ENCODE results near the gene OAS3.
"Not testable (repeated sequence)": the region's sequence is repeated elsewhere in the genome, so short reads cannot be mapped to it uniquely, and the experiment has no call there.

The OAS3 gene

DNA sequence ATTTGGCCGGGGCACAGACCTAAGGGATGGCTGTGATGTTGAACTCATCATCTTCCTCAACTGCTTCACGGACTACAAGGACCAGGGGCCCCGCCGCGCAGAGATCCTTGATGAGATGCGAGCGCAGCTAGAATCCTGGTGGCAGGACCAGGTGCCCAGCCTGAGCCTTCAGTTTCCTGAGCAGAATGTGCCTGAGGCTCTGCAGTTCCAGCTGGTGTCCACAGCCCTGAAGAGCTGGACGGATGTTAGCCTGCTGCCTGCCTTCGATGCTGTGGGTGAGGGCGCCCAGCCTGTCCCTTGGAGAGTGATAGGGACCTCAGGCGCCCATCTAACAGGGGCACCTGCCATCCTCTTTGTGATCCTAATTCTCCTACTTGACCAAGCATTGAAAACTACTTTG lies 12.4 kb downstream of the OAS3 start:
- ATAC-seq: no peak; the same call in 2 of the 3 replicates
- no peak for TF ChIP-seq ARNTL (CRISPR knock-in tag; IDR thresholded peaks at IDR 0.05; ENCODE audit: borderline replicate concordance, low read depth)
- no peak for TF ChIP-seq ESRRG (CRISPR knock-in tag; IDR thresholded peaks at IDR 0.05)
- TF ChIP-seq, protein P1, sequence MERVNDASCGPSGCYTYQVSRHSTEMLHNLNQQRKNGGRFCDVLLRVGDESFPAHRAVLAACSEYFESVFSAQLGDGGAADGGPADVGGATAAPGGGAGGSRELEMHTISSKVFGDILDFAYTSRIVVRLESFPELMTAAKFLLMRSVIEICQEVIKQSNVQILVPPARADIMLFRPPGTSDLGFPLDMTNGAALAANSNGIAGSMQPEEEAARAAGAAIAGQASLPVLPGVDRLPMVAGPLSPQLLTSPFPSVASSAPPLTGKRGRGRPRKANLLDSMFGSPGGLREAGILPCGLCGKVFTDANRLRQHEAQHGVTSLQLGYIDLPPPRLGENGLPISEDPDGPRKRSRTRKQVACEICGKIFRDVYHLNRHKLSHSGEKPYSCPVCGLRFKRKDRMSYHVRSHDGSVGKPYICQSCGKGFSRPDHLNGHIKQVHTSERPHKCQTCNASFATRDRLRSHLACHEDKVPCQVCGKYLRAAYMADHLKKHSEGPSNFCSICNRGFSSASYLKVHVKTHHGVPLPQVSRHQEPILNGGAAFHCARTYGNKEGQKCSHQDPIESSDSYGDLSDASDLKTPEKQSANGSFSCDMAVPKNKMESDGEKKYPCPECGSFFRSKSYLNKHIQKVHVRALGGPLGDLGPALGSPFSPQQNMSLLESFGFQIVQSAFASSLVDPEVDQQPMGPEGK (CRISPR knock-in tag; IDR thresholded peaks at IDR 0.05; ENCODE audit: borderline replicate concordance): no peak
- TF ChIP-seq TCF4 (CRISPR knock-in tag; IDR thresholded peaks at IDR 0.05; ENCODE audit: borderline replicate concordance): no peak
- no peak for TF ChIP-seq OSR1 (CRISPR knock-in tag; IDR thresholded peaks at IDR 0.05)
- no peak for TF ChIP-seq ZNF565 (CRISPR knock-in tag; conservative IDR thresholded peaks at IDR 0.05; ENCODE audit: low read depth)
- no peak for TF ChIP-seq ISL1 (CRISPR knock-in tag; IDR thresholded peaks at IDR 0.05)
- TF ChIP-seq ZNF70 (CRISPR knock-in tag; IDR thresholded peaks at IDR 0.05): no peak
- TF ChIP-seq GLIS3 (CRISPR knock-in tag; IDR thresholded peaks at IDR 0.05): no peak
- TF ChIP-seq RARB (CRISPR knock-in tag; IDR thresholded peaks at IDR 0.05): no peak
- TF ChIP-seq, protein P2, sequence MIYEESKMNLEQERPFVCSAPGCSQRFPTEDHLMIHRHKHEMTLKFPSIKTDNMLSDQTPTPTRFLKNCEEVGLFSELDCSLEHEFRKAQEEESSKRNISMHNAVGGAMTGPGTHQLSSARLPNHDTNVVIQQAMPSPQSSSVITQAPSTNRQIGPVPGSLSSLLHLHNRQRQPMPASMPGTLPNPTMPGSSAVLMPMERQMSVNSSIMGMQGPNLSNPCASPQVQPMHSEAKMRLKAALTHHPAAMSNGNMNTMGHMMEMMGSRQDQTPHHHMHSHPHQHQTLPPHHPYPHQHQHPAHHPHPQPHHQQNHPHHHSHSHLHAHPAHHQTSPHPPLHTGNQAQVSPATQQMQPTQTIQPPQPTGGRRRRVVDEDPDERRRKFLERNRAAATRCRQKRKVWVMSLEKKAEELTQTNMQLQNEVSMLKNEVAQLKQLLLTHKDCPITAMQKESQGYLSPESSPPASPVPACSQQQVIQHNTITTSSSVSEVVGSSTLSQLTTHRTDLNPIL (CRISPR knock-in tag; IDR thresholded peaks at IDR 0.05; ENCODE audit: low read depth): no peak
- no peak for TF ChIP-seq BACH2 (CRISPR knock-in tag; IDR thresholded peaks at IDR 0.05; ENCODE audit: borderline replicate concordance)
- TF ChIP-seq, protein P3, sequence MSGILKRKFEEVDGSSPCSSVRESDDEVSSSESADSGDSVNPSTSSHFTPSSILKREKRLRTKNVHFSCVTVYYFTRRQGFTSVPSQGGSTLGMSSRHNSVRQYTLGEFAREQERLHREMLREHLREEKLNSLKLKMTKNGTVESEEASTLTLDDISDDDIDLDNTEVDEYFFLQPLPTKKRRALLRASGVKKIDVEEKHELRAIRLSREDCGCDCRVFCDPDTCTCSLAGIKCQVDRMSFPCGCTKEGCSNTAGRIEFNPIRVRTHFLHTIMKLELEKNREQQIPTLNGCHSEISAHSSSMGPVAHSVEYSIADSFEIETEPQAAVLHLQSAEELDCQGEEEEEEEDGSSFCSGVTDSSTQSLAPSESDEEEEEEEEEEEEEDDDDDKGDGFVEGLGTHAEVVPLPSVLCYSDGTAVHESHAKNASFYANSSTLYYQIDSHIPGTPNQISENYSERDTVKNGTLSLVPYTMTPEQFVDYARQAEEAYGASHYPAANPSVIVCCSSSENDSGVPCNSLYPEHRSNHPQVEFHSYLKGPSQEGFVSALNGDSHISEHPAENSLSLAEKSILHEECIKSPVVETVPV (CRISPR knock-in tag; IDR thresholded peaks at IDR 0.05): no peak
- no peak for TF ChIP-seq CSDC2 (CRISPR knock-in tag; IDR thresholded peaks at IDR 0.05)
- TF ChIP-seq, protein P4, sequence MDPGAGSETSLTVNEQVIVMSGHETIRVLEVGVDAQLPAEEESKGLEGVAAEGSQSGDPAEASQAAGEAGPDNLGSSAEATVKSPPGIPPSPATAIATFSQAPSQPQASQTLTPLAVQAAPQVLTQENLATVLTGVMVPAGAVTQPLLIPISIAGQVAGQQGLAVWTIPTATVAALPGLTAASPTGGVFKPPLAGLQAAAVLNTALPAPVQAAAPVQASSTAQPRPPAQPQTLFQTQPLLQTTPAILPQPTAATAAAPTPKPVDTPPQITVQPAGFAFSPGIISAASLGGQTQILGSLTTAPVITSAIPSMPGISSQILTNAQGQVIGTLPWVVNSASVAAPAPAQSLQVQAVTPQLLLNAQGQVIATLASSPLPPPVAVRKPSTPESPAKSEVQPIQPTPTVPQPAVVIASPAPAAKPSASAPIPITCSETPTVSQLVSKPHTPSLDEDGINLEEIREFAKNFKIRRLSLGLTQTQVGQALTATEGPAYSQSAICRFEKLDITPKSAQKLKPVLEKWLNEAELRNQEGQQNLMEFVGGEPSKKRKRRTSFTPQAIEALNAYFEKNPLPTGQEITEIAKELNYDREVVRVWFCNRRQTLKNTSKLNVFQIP (CRISPR knock-in tag; IDR thresholded peaks at IDR 0.05; ENCODE audit: borderline replicate concordance, low read depth): no peak
- no peak for TF ChIP-seq TOX (CRISPR knock-in tag; IDR thresholded peaks at IDR 0.05; ENCODE audit: borderline replicate concordance)

DNA sequence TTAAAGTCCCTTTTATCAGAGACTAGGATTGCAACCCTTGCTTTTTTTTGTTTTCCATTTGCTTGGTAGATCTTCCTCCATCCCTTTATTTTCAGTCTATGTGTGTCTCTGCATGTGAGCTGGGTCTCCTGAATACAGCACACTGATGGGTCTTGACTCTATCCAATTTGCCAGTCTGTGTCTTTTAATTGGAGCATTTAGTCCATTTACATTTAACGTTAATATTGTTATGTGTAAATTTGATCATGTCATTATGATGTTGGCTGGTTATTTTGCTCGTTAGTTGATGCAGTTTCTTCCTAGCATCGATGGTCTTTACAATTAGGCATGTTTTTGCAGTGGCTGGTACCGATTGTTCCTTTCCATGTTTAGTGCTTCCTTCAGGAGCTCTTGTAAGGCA lies 18.9 kb downstream of the OAS3 start:
- not testable (repeated sequence) for ATAC-seq

DNA sequence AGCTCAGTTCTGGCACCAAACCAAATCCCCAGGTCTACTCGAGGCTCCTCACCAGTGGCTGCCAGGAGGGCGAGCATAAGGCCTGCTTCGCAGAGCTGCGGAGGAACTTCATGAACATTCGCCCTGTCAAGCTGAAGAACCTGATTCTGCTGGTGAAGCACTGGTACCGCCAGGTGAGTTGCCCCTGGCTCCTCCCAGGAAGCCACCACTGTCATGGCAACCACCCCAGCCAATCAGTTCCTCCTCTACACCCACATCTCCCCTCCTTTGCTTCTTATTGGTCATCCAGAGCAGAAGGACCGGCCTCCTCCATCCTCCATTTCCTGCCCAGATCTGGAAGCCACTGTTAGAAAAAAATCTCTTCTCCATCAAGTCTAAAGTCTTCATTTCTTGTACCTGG lies 22.8 kb downstream of the OAS3 start:
- no peak for ATAC-seq
- TF ChIP-seq, protein P3 (CRISPR knock-in tag; IDR thresholded peaks at IDR 0.05): no peak
- TF ChIP-seq ISL1 (CRISPR knock-in tag; IDR thresholded peaks at IDR 0.05) (no peak), RARB (CRISPR knock-in tag; IDR thresholded peaks at IDR 0.05) (no peak), OSR1 (CRISPR knock-in tag; IDR thresholded peaks at IDR 0.05) (no peak)

DNA sequence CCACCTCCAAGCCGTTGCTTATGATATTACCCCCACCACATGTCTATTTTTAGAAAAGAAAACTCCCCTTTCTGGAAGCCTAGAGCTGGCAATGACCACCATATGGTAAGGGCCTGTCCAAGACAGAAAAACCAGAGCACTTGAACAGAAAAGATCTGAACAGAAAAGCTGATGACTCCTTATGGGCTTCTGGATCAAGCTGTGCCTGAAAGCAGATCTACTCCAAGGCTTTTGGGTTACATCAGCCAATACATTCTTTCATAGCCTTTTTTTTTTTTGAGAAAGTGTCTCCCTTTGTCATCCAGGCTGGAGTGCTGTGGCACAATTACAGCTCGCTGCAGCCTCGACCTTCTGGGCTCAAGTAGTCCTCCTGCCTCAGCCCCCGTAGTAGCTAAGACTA lies 23.3 kb downstream of the OAS3 start:
- ATAC-seq: no peak

More for the DNA sequence above, 23.3 kb downstream of the OAS3 start:
- TF ChIP-seq ZFP3 (CRISPR knock-in tag; IDR thresholded peaks at IDR 0.05): no peak
- no peak for TF ChIP-seq ISL1 (CRISPR knock-in tag; IDR thresholded peaks at IDR 0.05)
- no peak for TF ChIP-seq PPARA (CRISPR knock-in tag; IDR thresholded peaks at IDR 0.05; ENCODE audit: borderline replicate concordance)
- no peak for TF ChIP-seq ESRRG (CRISPR knock-in tag; IDR thresholded peaks at IDR 0.05)
- no peak for TF ChIP-seq RARB (CRISPR knock-in tag; IDR thresholded peaks at IDR 0.05)
- no peak for TF ChIP-seq SNAI2 (CRISPR knock-in tag; IDR thresholded peaks at IDR 0.05)
- TF ChIP-seq GLIS3 (CRISPR knock-in tag; IDR thresholded peaks at IDR 0.05): no peak
- TF ChIP-seq, protein P2 (CRISPR knock-in tag; IDR thresholded peaks at IDR 0.05; ENCODE audit: low read depth): no peak
- no peak for TF ChIP-seq OSR1 (CRISPR knock-in tag; IDR thresholded peaks at IDR 0.05)
- TF ChIP-seq BACH2 (CRISPR knock-in tag; IDR thresholded peaks at IDR 0.05; ENCODE audit: borderline replicate concordance): no peak
- no peak for TF ChIP-seq CSDC2 (CRISPR knock-in tag; IDR thresholded peaks at IDR 0.05)
- TF ChIP-seq, protein P5, sequence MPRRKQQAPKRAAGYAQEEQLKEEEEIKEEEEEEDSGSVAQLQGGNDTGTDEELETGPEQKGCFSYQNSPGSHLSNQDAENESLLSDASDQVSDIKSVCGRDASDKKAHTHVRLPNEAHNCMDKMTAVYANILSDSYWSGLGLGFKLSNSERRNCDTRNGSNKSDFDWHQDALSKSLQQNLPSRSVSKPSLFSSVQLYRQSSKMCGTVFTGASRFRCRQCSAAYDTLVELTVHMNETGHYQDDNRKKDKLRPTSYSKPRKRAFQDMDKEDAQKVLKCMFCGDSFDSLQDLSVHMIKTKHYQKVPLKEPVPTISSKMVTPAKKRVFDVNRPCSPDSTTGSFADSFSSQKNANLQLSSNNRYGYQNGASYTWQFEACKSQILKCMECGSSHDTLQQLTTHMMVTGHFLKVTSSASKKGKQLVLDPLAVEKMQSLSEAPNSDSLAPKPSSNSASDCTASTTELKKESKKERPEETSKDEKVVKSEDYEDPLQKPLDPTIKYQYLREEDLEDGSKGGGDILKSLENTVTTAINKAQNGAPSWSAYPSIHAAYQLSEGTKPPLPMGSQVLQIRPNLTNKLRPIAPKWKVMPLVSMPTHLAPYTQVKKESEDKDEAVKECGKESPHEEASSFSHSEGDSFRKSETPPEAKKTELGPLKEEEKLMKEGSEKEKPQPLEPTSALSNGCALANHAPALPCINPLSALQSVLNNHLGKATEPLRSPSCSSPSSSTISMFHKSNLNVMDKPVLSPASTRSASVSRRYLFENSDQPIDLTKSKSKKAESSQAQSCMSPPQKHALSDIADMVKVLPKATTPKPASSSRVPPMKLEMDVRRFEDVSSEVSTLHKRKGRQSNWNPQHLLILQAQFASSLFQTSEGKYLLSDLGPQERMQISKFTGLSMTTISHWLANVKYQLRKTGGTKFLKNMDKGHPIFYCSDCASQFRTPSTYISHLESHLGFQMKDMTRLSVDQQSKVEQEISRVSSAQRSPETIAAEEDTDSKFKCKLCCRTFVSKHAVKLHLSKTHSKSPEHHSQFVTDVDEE (CRISPR knock-in tag; IDR thresholded peaks at IDR 0.05): no peak
- TF ChIP-seq, protein P3 (CRISPR knock-in tag; IDR thresholded peaks at IDR 0.05): no peak

All from SK-N-SH treated with all-trans-retinoic acid at 6 μM for 48 hours (cell line).